SU-DHL-6 (cell line): ENCODE data around the gene NEK10.

ENCODE experiments used
- EZH2phosphoT487 ChIP-seq: fragments of 200-600 bp; sonication (generic), shearing (Covaris generic); conservative IDR thresholded peaks from 2 replicates; pipeline ENCODE4 v1.6.1; 2018; ENCODE audit warnings: mild to moderate bottlenecking, antibody characterized with exemption, low read length, moderate library complexity, mixed read lengths
- TF ChIP-seq, protein P1 (sequence below): fragments of 200-600 bp; sonication (generic); IDR thresholded peaks from one replicate; pipeline ENCODE4 v1.5.1; 2017; ENCODE audit warnings: antibody characterized with exemption, mild to moderate bottlenecking, low read length, moderate library complexity; ENCODE audit not compliant: insufficient read depth, poor library complexity, severe bottlenecking

- TF ChIP-seq, protein P1, sequence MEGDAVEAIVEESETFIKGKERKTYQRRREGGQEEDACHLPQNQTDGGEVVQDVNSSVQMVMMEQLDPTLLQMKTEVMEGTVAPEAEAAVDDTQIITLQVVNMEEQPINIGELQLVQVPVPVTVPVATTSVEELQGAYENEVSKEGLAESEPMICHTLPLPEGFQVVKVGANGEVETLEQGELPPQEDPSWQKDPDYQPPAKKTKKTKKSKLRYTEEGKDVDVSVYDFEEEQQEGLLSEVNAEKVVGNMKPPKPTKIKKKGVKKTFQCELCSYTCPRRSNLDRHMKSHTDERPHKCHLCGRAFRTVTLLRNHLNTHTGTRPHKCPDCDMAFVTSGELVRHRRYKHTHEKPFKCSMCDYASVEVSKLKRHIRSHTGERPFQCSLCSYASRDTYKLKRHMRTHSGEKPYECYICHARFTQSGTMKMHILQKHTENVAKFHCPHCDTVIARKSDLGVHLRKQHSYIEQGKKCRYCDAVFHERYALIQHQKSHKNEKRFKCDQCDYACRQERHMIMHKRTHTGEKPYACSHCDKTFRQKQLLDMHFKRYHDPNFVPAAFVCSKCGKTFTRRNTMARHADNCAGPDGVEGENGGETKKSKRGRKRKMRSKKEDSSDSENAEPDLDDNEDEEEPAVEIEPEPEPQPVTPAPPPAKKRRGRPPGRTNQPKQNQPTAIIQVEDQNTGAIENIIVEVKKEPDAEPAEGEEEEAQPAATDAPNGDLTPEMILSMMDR, result no peak
- TF ChIP-seq EZH2phosphoT487, result no peak
These were observed 290.8 kb downstream of the NEK10 start for GRCh38 chr3:27078246-27078913.
